Measurements from ENCODE around the gene WT1. TPM values are rescaled to one million over a fixed set of nuclear protein-coding genes. Genes with fewer than 3 reads are reported as not detected.

The WT1 gene
- total RNA-seq: not detected

- Histone ChIP-seq H3K27me3 (peaks cover 100% of the 10 kb centered on the region), H3K9me3 (no peaks in the 10 kb centered on the region), H3K27ac (no peak within 1 kb of the TSS), H3K4me3 (peak within 1 kb of the TSS; percentile 44), H3K4me1 (peaks cover 61% of the 10 kb centered on the region), H3K36me3 (no peaks in the 10 kb centered on the region)
- 0% methylated on average over 6 of the region's 25 CpGs for WGBS
- DNase-seq (ENCODE audit: low spot score in 2 of 2): no peak
- no peak for TF ChIP-seq CTCF (IDR thresholded peaks at IDR 0.05)
- no peak for TF ChIP-seq POLR2A (IDR thresholded peaks at IDR 0.05)
- no peak for TF ChIP-seq POLR2AphosphoS5 (IDR thresholded peaks at IDR 0.05)
- TF ChIP-seq EP300 (IDR thresholded peaks at IDR 0.05): no peak
These were observed at the start of gene WT1 for GRCh38 chr11:32435511-32435941. WT1 (minus strand) TSS chr11:32435539.

GRCh38 chr11:32479291-32479690, 44.0 kb upstream of the WT1 start:
- 66% methylated on average over 4 of the region's 4 CpGs for WGBS
- H3K36me3 ChIP-seq: no peaks in the 10 kb centered on the region

DNA sequence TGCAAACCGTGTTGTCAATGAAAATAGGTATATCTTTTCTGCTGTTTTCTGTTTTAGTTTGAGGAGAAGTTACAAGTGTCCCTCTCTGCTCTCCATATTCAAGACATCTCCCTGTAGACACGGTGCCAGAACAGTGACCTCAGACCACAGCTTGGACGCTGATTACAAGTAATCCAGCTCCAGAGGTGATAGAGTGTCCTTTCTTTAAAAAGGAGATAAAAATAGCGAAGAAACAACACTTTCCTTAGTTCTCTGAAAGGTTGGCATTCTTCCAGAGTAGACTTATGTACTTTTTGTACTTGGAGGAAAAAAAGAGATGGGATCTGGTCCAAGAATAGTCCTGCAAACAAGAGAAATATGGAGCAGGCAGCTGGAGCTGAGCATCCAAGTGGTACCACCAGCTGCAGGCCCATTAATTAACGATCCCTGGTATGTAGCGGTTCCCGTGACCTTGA, 43.0 kb upstream of the WT1 start:
- Histone ChIP-seq H3K36me3 (no peaks in the 10 kb centered on the region), H3K4me1 (no peaks in the 10 kb centered on the region), H3K27ac (no peak overlapping the region), H3K27me3 (peaks cover 4% of the 10 kb centered on the region), H3K9me3 (no peaks in the 10 kb centered on the region), H3K4me3 (no peak overlapping the region)
- TF ChIP-seq POLR2A (IDR thresholded peaks at IDR 0.05): no peak
- no peak for TF ChIP-seq EP300 (IDR thresholded peaks at IDR 0.05)
- no peak for TF ChIP-seq POLR2AphosphoS5 (IDR thresholded peaks at IDR 0.05)
- no peak for TF ChIP-seq CTCF (IDR thresholded peaks at IDR 0.05)
- WGBS: 31% methylated on average over 7 of the region's 7 CpGs
- no peak for DNase-seq (ENCODE audit: low spot score in 2 of 2)

More at GRCh38 chr11:32479291-32479690, 44.0 kb upstream of the WT1 start:
- TF ChIP-seq POLR2AphosphoS5 (IDR thresholded peaks at IDR 0.05) (no peak), POLR2A (IDR thresholded peaks at IDR 0.05) (no peak), EP300 (IDR thresholded peaks at IDR 0.05) (no peak), CTCF (IDR thresholded peaks at IDR 0.05) (no peak)
- Histone ChIP-seq H3K4me1 (no peaks in the 10 kb centered on the region), H3K27ac (no peak overlapping the region), H3K4me3 (no peak overlapping the region), H3K27me3 (peaks cover 4% of the 10 kb centered on the region), H3K9me3 (no peaks in the 10 kb centered on the region)
- DNase-seq (ENCODE audit: low spot score in 2 of 2): no peak

DNA sequence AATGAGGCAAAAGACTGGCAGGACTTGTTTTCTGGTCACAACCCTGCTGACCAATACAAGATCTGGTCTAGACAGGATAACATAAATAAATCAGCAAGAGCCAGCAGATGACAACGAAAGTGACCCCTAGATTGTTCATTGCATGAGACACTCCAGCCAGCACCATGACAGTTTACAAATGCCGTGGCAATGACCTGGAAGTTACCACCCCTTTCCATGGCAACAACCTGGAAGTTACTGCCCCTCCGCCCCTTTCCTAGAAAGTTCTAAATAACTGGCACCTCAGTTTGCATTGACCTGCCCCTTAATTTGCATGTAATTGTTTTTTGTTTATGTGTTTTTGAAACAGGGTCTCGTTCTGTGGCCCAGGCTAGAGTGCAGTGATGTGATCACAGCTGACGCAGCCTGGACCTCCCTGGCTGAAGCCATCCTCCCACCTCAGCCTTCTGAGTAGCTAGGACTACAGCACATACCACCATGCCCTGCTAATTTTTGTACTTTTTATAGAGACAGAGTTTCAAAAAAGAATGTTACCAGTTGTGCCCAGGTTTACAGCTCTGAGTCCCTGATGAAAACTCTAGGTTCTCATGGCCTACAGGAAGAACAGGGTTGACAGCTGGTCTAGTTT, 38.1 kb upstream of the WT1 start:
- 84% methylated on average over 5 of the region's 5 CpGs for WGBS

More for the DNA sequence above, 38.1 kb upstream of the WT1 start:
- Histone ChIP-seq H3K4me1 (no peaks in the 10 kb centered on the region), H3K36me3 (no peaks in the 10 kb centered on the region), H3K9me3 (no peaks in the 10 kb centered on the region), H3K27ac (no peak overlapping the region), H3K4me3 (no peak overlapping the region), H3K27me3 (no peaks in the 10 kb centered on the region)
- no peak for TF ChIP-seq POLR2AphosphoS5 (IDR thresholded peaks at IDR 0.05)
- TF ChIP-seq CTCF (IDR thresholded peaks at IDR 0.05): no peak
- no peak for TF ChIP-seq EP300 (IDR thresholded peaks at IDR 0.05)
- TF ChIP-seq POLR2A (IDR thresholded peaks at IDR 0.05): no peak
- no peak for DNase-seq (ENCODE audit: low spot score in 2 of 2)
